Fibroblast of villous mesenchyme (primary cell): ENCODE data around the gene PLCL1. TPM values are rescaled to one million over a fixed set of nuclear protein-coding genes. Genes with fewer than 3 reads are reported as not detected.

ENCODE experiments used
- DNase-seq: peaks from one replicate; pipeline ENCODE4 v3.0.0-alpha.2; 2010; ENCODE audit warnings: low read depth
- H3K4me3 ChIP-seq: 2 replicates; pipeline ENCODE4 v1.5.1; 2011; ENCODE audit warnings: low read depth, mild to moderate bottlenecking, low read length
- total RNA-seq: library from RNA; depleted of rRNA; stranded (reverse); fragments of >200 nt; gene quantifications from 2 replicates; pipeline ENCODE4 v1.2.3, GENCODE V29; 2012
- TF ChIP-seq, protein P1 (sequence below): IDR thresholded peaks from 2 replicates; pipeline ENCODE4 v1.5.1; 2012; ENCODE audit warnings: low read depth, mild to moderate bottlenecking, low read length; ENCODE audit not compliant: insufficient read depth

The PLCL1 gene
- total RNA-seq, 1 donor: 0.43 TPM

DNA sequence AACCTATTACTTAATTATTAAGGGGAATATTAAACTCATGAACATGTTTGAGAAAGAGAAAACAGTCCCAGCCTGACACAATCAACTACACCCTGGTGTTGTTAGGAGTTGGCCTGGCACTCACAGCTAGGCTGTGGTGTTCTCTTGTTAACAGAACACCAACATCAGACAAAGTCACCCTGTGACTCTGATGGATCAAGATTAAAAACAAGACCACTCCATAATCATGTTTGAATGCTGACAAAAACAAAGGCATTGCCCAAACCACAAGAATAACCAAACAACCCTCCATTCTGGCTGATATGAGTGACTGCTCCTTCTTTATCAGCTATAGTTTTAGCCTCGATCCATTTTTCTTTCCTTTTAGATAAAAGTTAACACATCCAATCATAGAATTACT, 22.3 kb upstream of the PLCL1 start:
- no peak overlapping the region for H3K4me3 ChIP-seq

DNA sequence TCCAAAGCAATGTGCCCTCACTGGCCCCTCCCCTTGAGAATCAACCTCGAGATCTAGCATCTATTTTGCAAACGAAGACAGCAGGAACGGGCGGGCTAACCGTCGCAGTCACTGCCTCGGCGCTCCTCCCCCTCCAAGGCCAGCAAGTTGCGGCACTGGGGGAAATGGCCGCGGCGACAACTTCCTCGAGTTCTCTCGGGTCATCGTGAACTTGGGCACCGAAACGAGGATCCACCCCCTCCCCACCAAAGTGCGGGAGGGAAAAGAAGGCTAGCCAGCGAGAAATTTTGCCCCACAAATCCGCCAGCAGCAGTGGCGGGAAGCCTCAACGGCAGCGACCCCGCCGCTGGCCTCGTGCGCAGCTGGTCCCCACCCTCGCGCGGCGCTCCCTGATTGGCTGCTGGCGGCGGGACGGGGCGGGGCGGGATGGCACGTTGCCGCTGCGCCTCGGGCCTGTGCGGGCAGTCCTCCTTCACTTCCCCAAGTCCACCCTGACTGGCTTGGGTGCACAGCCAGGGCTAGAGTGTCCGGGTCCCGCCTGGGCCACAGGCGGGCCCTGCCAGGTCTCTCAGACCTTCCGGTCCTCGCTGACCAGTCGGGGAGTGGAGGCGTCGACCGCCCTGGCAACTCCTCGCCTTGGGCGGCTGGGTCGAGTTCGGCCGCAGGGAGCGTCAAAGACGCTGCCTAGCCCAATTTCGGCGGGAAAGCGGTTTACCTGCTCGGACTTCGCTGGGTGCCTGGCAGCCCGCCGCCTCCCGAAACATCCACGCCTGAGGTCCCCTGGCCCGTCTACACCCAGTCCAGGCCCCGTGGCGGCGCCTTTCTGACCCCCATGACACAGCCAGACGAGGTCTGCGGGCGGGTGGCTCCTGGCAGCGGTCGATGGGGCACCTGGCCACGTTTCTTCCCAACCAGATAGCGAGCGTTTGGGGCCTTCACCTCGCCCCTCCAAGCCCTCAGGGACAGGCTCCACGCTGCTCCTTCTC, 19.1 kb upstream of the PLCL1 start, which contains the start of gene BOLL:
Gene BOLL (minus strand): TSS at position 364 of the 986 bp plus-strand sequence. CDS start 3,469 bp downstream, outside the sequence.
- no peak within 1 kb of the TSS for H3K4me3 ChIP-seq
- TF ChIP-seq, protein P1, sequence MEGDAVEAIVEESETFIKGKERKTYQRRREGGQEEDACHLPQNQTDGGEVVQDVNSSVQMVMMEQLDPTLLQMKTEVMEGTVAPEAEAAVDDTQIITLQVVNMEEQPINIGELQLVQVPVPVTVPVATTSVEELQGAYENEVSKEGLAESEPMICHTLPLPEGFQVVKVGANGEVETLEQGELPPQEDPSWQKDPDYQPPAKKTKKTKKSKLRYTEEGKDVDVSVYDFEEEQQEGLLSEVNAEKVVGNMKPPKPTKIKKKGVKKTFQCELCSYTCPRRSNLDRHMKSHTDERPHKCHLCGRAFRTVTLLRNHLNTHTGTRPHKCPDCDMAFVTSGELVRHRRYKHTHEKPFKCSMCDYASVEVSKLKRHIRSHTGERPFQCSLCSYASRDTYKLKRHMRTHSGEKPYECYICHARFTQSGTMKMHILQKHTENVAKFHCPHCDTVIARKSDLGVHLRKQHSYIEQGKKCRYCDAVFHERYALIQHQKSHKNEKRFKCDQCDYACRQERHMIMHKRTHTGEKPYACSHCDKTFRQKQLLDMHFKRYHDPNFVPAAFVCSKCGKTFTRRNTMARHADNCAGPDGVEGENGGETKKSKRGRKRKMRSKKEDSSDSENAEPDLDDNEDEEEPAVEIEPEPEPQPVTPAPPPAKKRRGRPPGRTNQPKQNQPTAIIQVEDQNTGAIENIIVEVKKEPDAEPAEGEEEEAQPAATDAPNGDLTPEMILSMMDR: no peak
- DNase-seq: no peak

More for the DNA sequence above, 22.3 kb upstream of the PLCL1 start:
- TF ChIP-seq, protein P1: no peak
- no peak for DNase-seq

DNA sequence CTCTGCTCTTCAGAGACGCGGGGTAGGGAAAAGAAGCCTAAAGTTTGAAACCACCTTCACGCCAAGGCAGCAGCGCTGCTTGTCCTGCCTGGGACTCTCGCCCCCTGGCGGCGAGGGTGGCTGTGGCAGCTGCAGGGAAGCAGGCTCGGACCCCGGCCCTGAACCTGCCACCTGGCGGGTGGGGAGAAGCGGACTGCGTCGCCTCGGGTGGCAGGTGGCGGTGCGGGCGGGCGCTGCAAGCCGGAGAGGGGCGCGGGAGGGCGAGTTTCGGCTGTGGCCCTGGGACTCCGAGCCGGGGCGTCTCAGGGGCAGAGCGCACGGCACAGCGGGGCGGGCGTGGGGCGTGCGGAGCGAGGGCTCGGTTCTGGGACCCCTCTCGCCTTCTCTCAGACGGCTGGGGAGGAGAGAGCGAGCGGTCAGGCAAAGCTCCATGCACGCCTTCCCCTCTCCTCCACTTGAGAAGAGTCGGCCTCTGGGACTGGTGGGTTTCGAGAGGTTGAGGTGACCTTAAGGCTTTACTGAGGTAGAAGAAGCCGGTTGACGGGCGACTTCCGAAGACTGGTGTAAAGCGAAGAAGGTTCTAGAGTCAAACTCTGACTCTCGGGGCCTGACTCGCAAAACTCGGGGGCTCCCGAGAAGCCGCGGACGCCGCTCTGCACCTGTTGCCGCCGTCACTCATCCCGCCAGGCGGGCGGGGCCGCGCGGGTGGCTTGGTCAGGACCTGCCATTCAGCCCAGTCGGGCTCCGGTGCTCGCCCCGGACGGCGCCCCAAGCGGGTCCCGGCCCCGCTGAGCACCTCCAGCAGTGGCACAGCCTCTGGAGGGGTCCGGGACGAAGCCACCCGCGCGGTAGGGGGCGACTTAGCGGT, 18.1 kb upstream of the PLCL1 start:
- no peak for DNase-seq

DNA sequence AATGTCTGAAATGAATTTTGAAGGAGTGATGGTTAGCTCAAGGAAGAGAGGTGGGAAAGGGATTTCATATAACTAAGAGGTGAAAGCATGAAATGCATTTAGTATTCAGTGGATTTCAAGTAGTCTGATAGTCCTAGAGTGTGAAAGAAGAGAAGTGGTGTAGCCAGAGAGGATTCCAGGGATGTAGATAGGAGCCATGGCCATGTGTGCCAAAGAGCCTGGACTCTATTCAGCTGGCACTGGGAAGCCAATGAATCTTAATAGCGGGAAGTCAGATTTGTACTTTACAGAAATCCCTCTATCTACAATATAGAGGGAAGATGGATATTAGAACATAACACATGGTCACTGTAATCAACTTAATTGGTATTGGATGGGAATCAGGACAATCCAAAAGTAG, 10.9 kb upstream of the PLCL1 start:
- TF ChIP-seq, protein P1: no peak
- no peak for DNase-seq
- H3K4me3 ChIP-seq: no peak overlapping the region

More for the DNA sequence above, 18.1 kb upstream of the PLCL1 start:
- H3K4me3 ChIP-seq: no peak overlapping the region
- TF ChIP-seq, protein P1: peak; percentile 46

DNA sequence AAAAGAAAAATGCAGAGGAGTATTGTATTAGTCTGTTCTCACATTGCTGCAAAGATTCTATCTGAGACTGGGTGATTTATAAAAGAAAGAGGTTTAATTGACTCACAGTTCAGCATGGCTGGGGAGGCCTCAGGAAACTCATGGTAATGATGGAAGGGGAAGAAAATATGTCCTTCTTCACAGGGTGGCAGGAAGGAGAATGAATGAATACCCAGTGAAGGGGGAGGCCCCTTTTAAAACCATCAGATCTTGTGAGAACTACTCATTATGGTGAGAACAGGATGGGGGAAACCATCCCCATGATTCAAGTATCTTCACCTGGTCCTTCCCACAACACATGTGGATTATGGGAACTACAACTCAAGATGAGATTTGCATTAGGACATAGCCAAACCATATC, 9.1 kb upstream of the PLCL1 start:
- no peak for DNase-seq
- TF ChIP-seq, protein P1: no peak
- no peak overlapping the region for H3K4me3 ChIP-seq

DNA sequence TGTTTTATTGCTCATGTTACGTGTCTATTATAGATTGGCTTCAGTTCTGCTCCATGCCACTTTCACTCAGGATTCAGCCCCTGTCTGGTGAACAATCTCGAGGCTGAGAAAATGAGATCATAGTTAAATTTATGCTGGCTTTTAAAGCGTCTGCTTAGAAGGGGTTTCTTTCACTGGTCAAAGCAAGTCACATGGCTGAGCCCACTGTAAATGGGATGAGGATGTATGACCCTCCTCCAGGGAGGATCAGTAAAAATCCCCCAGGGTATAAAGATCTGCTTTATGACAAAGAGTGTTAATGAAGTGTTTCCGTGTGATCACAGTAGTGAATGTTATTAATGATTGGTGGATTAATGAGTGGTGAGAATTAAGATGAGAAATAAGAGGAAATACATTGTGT, 6.2 kb upstream of the PLCL1 start:
- DNase-seq: no peak
- TF ChIP-seq, protein P1: no peak

More for the DNA sequence above, 6.2 kb upstream of the PLCL1 start:
- no peak overlapping the region for H3K4me3 ChIP-seq
